GM21515 (cell line): Measurements from ENCODE around the gene NES.

Source experiments
- ATAC-seq: cut with Tn5 transposase; IDR thresholded peaks from one replicate; pipeline ENCODE4 v1.9.1; 2021; ENCODE audit not compliant: unreplicated experiment

NES gene

DNA sequence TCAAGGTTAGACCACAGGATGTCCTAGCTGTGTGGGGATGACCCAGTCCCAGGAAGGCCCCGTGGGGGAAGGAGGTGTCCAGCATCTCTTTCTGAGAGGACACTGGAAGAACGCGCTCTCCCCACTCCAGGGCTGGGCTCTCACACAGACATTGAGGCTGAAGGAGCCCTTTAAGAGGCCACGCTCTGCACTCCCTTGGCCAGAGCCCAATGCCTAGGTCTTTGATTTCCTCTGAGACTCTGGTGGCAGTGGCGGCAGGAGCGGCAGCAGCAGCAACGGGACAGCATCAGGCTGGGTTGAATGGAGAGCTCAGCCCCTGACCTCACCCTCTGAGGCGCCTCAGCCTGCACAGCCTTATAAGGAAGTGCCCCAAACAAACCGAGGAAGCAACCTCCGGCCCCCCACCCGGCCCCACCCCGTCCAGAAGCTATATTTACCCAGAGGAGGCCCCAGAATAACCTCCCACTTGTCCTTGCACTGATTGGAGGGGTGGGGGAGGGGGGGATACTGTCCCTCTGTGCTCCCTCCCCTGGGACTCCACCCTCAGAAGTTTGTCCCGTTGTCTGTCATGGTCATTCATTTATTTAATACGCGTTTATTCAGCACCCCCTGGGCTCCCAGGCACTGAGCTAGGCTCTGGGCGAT is 12.3 kb downstream of the NES start:
- ATAC-seq = no peak

- ATAC-seq = no peak
Observed at GRCh38 chr1:156664046-156664766, 13.0 kb downstream of the NES start.

DNA sequence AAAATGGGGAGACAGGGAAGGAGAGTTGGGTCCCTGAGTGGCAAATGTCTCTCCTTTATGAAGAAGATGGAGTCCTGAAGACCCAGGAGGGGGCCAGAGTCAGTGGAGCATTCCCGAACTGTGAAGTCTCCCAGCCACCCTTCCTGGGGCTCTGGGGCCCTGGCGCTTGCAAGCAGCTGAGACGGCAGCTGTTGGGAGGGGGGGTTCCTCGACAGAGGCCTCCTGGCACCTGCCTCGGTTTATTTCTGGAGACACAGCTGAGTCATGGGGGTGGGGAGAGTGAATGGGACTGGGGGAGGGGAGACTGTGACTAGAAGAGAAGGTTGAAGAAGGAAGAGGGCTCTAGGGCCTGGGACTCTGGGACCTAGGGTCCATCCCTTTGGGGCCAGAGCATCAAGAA is 14.0 kb downstream of the NES start:
- no peak for ATAC-seq

DNA sequence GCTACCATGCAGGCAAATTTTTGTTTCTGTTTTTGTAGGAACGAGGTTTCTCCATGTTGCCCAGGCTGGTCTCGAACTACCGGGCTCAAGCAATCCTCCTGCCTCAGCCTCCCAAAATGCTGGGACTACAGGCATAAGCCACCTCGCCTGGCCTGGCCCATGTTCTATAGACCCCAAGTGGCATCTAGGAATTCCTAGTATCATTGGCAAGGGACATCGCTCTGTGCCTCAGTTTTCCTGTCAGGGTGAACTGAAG is 14.5 kb downstream of the NES start:
- ATAC-seq = no peak

- ATAC-seq = no peak
Observed at GRCh38 chr1:156662005-156662799, 15.0 kb downstream of the NES start.

DNA sequence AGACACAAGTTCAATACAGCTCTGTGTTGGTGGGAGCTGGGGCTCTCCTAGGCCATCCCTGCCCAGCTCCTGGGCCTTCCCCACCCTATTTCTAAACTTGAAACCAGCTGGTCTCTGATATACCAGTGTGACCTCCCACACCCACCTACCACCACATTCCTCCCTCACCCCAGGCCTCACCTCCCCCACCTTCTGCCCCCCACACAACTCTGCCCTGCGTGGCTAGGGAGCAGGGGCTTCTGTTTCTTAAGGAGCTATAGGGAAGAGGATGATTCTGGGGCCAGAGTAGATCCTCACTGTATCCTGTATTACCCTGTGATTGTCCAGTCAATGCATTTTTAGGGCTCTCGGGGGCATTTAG is 16.5 kb downstream of the NES start:
- no peak for ATAC-seq

DNA sequence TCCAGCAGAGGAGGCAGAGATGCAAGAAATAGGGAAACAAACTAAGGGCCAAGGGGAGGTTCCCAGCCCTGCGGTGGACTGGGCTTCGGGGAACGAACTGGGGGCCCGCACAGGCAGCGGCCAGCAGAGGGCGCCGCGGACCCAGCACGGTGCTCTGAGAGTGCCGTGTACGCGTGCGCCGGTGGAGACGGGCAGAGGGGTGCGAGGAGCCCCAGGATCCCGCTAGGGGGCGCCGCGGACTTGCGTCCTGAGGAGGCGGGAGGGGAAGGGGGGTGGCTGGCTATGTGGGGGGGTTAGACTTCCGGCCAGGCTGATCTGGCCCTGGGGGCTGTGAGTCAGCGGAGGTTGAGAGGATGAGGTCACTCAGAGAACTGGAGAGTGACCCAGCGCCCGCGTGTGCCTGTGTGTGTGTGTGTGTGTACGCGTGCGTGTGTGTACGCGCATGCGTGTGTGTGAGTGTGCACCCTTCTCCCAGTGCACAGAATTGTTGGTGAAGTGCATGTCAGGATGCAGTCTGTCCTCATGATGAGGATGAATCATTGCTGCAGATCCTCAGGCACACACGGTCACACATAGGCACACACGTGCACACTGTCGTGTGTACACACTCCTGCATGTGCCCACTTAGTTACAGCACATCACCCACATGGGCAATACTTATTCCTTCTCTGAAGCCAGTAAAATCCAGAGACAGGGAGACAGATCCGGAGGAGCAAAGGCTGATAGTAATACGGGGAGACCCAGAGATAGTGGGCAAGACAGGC is 17.0 kb downstream of the NES start:
- peak; percentile 50 for ATAC-seq

DNA sequence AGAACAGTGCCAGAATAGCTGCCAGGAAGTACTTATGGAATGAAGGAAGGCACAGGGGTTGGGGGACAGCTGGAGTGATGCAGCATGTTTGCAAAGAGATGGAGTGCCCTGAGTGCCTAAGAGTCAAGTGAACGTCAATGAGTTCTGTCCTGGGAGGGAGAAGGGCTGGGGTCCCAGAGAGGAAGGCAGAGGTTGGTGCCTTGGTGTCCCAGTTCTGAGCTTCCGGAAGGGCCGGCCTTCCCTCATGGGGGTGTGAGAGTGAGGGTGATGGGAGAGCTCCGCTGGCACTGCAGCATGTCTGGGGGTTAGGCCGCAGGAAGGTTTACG is 17.6 kb downstream of the NES start:
- no peak for ATAC-seq

- no peak for ATAC-seq
Observed at GRCh38 chr1:156658945-156659574, 18.1 kb downstream of the NES start.

GRCh38 chr1:156658496-156658895 is 18.7 kb downstream of the NES start:
- no peak for ATAC-seq

- no peak for ATAC-seq
Observed at GRCh38 chr1:156657741-156658319, 19.4 kb downstream of the NES start.

DNA sequence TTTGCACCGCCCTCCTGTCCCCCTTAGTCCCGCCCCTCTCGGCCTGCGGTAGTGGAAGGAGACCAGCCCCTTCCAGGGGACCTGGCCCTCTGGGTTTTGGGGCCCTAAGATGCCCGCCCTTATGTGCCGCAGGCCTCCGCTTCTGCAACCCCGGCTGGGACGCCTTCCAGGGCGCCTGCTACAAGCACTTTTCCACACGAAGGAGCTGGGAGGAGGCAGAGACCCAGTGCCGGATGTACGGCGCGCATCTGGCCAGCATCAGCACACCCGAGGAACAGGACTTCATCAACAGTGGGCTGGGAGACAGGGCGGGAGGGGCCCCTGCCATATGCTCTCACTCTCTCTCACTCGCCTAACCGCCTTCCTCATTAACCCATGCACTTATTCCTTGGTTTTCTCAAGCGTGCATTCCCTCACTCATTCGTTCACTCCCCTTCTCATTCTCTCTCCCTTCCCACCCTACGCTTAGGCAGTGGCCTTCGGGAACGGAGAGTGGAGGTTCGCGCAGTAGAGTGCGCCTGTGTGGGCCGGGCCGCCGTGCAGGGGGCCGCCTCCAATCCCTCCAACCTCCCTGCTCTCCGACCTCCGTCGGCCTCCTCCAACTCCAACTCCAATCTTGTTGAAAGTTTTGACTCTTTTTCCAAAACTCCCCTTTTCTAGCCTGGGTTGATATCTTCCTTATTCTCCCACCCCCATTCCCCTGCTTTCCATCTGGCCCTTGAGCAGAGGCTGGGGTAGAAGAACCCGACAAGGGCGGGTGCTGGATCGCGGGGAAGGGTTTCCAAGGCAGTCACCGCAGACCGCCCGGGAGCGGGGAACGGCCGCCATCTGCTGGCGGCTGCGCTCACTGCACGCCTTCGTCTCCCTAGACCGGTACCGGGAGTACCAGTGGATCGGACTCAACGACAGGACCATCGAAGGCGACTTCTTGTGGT is 20.1 kb downstream of the NES start:
- ATAC-seq = no peak

- no peak for ATAC-seq
Observed at GRCh38 chr1:156655904-156656516, 21.2 kb downstream of the NES start.

- ATAC-seq = no peak
Observed at GRCh38 chr1:156655151-156655903, 21.9 kb downstream of the NES start.

- ATAC-seq = no peak
Observed at GRCh38 chr1:156654700-156655099, 22.5 kb downstream of the NES start.

- no peak for ATAC-seq
Observed at GRCh38 chr1:156652992-156653355, 24.2 kb downstream of the NES start.

DNA sequence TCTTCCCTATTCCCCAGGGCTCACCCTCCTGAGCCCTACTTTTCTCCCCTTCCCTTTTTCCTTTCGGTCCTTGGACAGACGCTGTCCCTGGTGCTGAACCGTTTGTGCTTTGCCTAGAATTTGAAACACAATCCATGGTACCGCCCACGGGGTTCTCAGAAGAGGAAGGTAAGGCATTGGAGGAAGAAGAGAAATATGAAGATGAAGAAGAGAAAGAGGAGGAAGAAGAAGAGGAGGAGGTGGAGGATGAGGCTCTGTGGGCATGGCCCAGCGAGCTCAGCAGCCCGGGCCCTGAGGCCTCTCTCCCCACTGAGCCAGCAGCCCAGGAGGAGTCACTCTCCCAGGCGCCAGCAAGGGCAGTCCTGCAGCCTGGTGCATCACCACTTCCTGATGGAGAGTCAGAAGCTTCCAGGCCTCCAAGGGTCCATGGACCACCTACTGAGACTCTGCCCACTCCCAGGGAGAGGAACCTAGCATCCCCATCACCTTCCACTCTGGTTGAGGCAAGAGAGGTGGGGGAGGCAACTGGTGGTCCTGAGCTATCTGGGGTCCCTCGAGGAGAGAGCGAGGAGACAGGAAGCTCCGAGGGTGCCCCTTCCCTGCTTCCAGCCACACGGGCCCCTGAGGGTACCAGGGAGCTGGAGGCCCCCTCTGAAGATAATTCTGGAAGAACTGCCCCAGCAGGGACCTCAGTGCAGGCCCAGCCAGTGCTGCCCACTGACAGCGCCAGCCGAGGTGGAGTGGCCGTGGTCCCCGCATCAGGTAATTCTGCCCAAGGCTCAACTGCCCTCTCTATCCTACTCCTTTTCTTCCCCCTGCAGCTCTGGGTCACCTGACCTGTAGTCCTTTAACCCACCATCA is 24.8 kb downstream of the NES start:
- no peak for ATAC-seq

DNA sequence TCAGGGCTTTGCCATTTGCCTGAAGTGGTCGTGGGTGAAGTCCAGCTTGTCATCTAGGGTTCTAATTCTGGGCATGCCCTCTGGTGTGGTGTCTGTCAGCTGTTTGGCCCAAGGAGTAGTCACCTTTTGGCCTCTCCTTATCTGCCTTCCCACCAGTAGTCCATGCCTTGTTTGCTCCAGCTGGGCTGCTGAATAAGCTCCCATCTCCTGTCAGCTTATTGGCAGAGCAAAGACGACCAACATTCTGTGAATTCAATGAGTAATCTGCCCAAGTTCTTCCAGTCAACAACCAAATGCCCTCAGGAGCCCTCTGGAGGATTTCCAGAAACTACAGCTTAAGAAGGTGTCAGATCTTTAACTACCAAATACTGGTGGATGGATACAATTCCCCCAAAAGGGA is 28.3 kb downstream of the NES start:
- ATAC-seq = no peak
